B cell (primary cell): ENCODE data around the gene FGF4. TPM values are rescaled to one million over a fixed set of nuclear protein-coding genes. Genes with fewer than 3 reads are reported as not detected.

Experiments
- ATAC-seq: fragments of 200-7000 bp; cut with Tn5 transposase; one replicate; pipeline ENCODE4 v1.10.0; 2021; ENCODE audit warnings: low read depth, mild to moderate bottlenecking, moderate number of reproducible peaks, moderate library complexity
- CTCF ChIA-PET: fragments of 350-600 bp; sonication (Branson Sonifier 250); formaldehyde crosslinking; loops from one replicate; lab custom pipeline; 2021; ENCODE audit warnings: antibody characterized with exemption, inconsistent platforms; lab: Charles Lee
- POLR2A ChIA-PET: fragments of 350-600 bp; sonication (Branson Sonifier 250); formaldehyde crosslinking; loops from one replicate; lab custom pipeline; 2021; ENCODE audit warnings: antibody characterized with exemption; lab: Charles Lee
- DNase-seq: peaks from one replicate; pipeline ENCODE4 v3.0.0; 2013
- H2AFZ ChIP-seq: 2 replicates; pipeline ENCODE4 v1.6.1; 2012; ENCODE audit warnings: mild to moderate bottlenecking, low read depth, low read length; ENCODE audit not compliant: insufficient read depth, poor library complexity, severe bottlenecking
- H3K27ac ChIP-seq, 2 donors: 1 replicate in 1 of 2; 2 replicates in 1 of 2; pipeline ENCODE4 v1.5.1; 2012 to 2013; ENCODE audit warnings: low read length in 2 of 2, mild to moderate bottlenecking in 2 of 2, moderate library complexity in 1 of 2
- H3K27me3 ChIP-seq, 4 experiments: fragments of 200-600 bp in 1 of 4; sonication (generic) in 1 of 4; replicated peaks in 1 of 4; 1 replicate in 2 of 4; 2 replicates in 2 of 4; pipeline versions ENCODE4 v1.6.1 to v1.7.0; 2013 to 2016; ENCODE audit warnings: low read length in 3 of 4, mild to moderate bottlenecking in 2 of 4, mixed read lengths in 1 of 4, moderate library complexity in 1 of 4; ENCODE audit not compliant: insufficient read depth in 4 of 4, control insufficient read depth in 3 of 4; ENCODE audit errors: control extremely low read depth in 1 of 4
- H3K36me3 ChIP-seq, 2 experiments: replicated peaks in 1 of 2; 1 replicate in 1 of 2; 2 replicates in 1 of 2; pipeline versions ENCODE4 v1.6.1 to v1.7.1; 2013; ENCODE audit warnings: low read length in 1 of 2; ENCODE audit not compliant: insufficient read depth in 2 of 2, control insufficient read depth in 1 of 2; ENCODE audit errors: control extremely low read depth in 1 of 2, extremely low read depth in 1 of 2
- H3K4me1 ChIP-seq, 2 donors: fragments of 200-600 bp in 1 of 2; sonication (generic) in 1 of 2; 1 replicate in 1 of 2; 2 replicates in 1 of 2; pipeline versions ENCODE4 v1.5.1 to v1.6.1; 2013 to 2017; ENCODE audit warnings: low read length in 2 of 2; ENCODE audit not compliant: control insufficient read depth in 2 of 2, insufficient read depth in 2 of 2
- H3K4me2 ChIP-seq: replicated peaks from 2 replicates; pipeline ENCODE3; 2012; ENCODE audit warnings: mild to moderate bottlenecking, low read depth, low read length; ENCODE audit not compliant: poor library complexity, severe bottlenecking
- H3K4me3 ChIP-seq, 5 experiments: fragments of 200-600 bp in 1 of 5; sonication (generic) in 1 of 5; 1 replicate in 3 of 5; 2 replicates in 2 of 5; pipeline versions ENCODE4 v1.5.1 to v1.7.0; 2011 to 2016; ENCODE audit warnings: low read length in 4 of 5, mild to moderate bottlenecking in 4 of 5, low read depth in 2 of 5, control low read depth in 1 of 5, moderate library complexity in 1 of 5; ENCODE audit not compliant: insufficient read depth in 1 of 5; ENCODE audit errors: control extremely low read depth in 1 of 5, extremely low read depth in 1 of 5
- H3K79me2 ChIP-seq: fragments of 200-600 bp; sonication (generic); one replicate; pipeline ENCODE4 v1.6.0; 2016; ENCODE audit warnings: low read length; ENCODE audit not compliant: control insufficient read depth, insufficient read depth
- H3K9ac ChIP-seq: fragments of 200-600 bp; sonication (generic); 2 replicates; pipeline ENCODE4 v1.6.1; 2017; ENCODE audit warnings: mild to moderate bottlenecking, low read length, moderate library complexity
- H3K9me3 ChIP-seq, 3 donors: one replicate each; pipeline versions ENCODE4 v1.6.1 to v1.7.1; 2013; ENCODE audit warnings: low read length in 2 of 3; ENCODE audit not compliant: control insufficient read depth in 2 of 3, insufficient read depth in 1 of 3; ENCODE audit errors: control extremely low read depth in 1 of 3
- H4K20me1 ChIP-seq: 2 replicates; pipeline ENCODE4 v1.6.0; 2012; ENCODE audit warnings: mild to moderate bottlenecking, low read length; ENCODE audit not compliant: insufficient read depth, control insufficient read depth, poor library complexity, severe bottlenecking
- H3K27ac Mint-ChIP-seq: one replicate; pipeline ENCODE4 v1.8.0; 2021; ENCODE audit warnings: mixed read lengths
- H3K27me3 Mint-ChIP-seq: one replicate; pipeline ENCODE4 v1.8.0; 2021; ENCODE audit warnings: mixed read lengths
- H3K4me1 Mint-ChIP-seq: one replicate; pipeline ENCODE4 v1.8.0; 2021; ENCODE audit warnings: mixed read lengths
- H3K4me3 Mint-ChIP-seq: one replicate; pipeline ENCODE4 v1.8.0; 2021; ENCODE audit warnings: mixed read lengths
- H3K9me3 Mint-ChIP-seq: one replicate; pipeline ENCODE4 v1.8.0; 2022; ENCODE audit warnings: mixed read lengths; ENCODE audit not compliant: insufficient read depth
- EZH2 ChIP-seq: IDR thresholded peaks from 2 replicates; pipeline ENCODE4 v1.6.1; 2012; ENCODE audit warnings: borderline replicate concordance, low read depth, mild to moderate bottlenecking, moderate library complexity, low read length; ENCODE audit not compliant: insufficient read depth, poor library complexity, severe bottlenecking
- WGBS: methylation state at CpG from one replicate; pipeline ENCODE4 v1.1.5; 2013; ENCODE audit warnings: missing lambda C conversion rate; ENCODE audit not compliant: insufficient coverage; 5-methylcytosine and 5-hydroxymethylcytosine counted together
- intact Hi-C: fragments of 100-400 bp; cut with micrococcal nuclease; formaldehyde crosslinking; loops from one replicate; pipeline ENCODE4 v1.10.0; 2022
- polyA plus RNA-seq: library from polyadenylated mRNA; depleted of rRNA; stranded (reverse); fragments of >200 nt; gene quantifications from 2 replicates; pipeline ENCODE4 v1.2.3, GENCODE V29; 2012
- total RNA-seq, 2 donors: library from RNA; stranded (reverse); fragments of 120-200 nt in 1 of 2; gene quantifications; 1 replicate in 1 of 2; 2 replicates in 1 of 2; pipeline versions ENCODE4 v1.2.3 to v1.2.4, GENCODE V29; 2013 to 2022
- TF ChIP-seq, protein P1 (sequence below): fragments of 200-600 bp; IDR thresholded peaks from one replicate; pipeline ENCODE4 v1.8.0; 2022; ENCODE audit warnings: antibody characterized with exemption, mild to moderate bottlenecking

Gene FGF4
- total and polyA plus RNA-seq, 2 donors (not counting 1 experiment from before 2014, with no cell fraction given): not detected

DNA sequence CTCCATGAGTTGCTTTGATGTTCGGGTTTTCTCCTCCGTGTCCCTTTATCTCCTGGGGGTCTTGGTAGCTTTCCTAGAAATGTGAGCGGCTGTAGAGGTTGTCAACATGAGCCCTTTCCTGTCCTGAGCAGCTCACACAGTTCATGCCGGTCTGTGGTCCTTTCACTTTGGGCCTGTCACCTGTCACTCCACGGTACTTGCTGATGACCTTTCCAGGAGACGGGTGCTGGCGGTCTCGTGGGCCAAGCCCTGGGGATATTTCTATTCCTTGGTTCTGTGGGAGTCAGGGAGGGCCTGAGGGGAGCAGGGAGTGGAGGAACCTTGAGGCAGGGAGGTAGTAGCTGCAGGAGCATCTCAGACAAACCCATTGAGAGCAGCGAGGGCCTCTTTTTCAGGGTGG is 20.9 kb upstream of the FGF4 start:
- H2AFZ ChIP-seq: no peak overlapping the region
- no peak for ATAC-seq
- DNase-seq: no peak
- Mint-ChIP-seq H3K9me3 (no peaks in the 10 kb centered on the region), H3K27me3 (peaks cover 4% of the 10 kb centered on the region), H3K4me1 (no peaks in the 10 kb centered on the region), H3K27ac (no peak overlapping the region), H3K4me3 (no peak overlapping the region)
- POLR2A ChIA-PET: no interaction called here
- CTCF ChIA-PET: no interaction called here
- no peak overlapping the region for H3K9ac ChIP-seq
- TF ChIP-seq EZH2: no peak
- TF ChIP-seq, protein P1, sequence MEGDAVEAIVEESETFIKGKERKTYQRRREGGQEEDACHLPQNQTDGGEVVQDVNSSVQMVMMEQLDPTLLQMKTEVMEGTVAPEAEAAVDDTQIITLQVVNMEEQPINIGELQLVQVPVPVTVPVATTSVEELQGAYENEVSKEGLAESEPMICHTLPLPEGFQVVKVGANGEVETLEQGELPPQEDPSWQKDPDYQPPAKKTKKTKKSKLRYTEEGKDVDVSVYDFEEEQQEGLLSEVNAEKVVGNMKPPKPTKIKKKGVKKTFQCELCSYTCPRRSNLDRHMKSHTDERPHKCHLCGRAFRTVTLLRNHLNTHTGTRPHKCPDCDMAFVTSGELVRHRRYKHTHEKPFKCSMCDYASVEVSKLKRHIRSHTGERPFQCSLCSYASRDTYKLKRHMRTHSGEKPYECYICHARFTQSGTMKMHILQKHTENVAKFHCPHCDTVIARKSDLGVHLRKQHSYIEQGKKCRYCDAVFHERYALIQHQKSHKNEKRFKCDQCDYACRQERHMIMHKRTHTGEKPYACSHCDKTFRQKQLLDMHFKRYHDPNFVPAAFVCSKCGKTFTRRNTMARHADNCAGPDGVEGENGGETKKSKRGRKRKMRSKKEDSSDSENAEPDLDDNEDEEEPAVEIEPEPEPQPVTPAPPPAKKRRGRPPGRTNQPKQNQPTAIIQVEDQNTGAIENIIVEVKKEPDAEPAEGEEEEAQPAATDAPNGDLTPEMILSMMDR: no peak
- no peaks in the 10 kb centered on the region for H3K4me1 ChIP-seq
- H3K27me3 ChIP-seq: peaks cover 0 to 5% (median 0%) of the 10 kb centered on the region in 4 experiments
- no peak overlapping the region for H3K4me2 ChIP-seq
- peaks cover 0 to 13% (median 0%) of the 10 kb centered on the region in 3 donors for H3K9me3 ChIP-seq
- no peaks in the 10 kb centered on the region for H3K79me2 ChIP-seq
- no peak overlapping the region for H3K4me3 ChIP-seq
- intact Hi-C loops: no loop called here
- H3K36me3 ChIP-seq: no peaks in the 10 kb centered on the region
- no peak overlapping the region for H3K27ac ChIP-seq
- no peaks in the 10 kb centered on the region for H4K20me1 ChIP-seq
- WGBS: 85% methylated on average over 9 of the region's 9 CpGs

DNA sequence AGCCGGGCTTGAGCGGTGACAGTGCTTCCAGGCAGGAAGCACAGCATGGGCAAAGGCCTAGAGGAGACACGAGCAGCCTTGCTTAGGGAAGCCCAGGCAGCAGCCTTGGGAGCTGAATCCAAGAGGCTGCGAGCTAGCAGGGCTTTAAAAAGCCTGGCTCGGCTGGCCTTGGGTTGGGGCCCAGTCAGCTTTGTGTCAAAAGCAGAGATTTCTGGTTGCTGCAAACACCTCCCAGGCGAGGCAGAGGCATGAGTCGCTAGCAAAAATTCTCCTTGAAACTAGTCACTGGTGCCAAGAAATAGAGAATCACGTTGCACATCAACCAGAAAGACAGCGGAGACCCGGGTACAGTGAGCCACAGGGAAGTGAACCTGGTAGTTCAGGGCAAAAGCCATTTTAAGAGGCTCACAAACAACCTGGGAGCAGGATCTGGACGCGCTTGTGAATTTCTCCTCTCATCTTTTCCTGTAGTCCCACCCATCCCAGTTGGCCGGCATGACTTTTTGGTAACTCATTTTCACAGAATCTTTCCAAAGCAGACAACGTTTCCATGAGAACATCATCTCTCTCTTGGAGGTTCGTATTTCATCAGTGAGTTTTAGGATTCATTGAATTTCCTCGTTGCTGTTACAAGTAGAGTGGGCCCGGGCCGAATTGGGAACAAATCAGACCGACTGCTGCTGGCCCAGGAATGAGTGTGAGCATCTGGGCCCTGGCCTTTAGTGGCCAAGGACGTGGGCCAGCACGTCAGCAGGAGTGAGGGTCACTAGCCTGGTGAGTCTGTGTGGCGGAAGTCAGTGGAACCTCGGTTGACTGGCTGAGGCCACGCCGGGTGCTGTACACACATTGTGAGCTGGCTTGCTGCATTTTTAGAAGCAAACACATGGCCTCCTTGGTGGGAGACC is 16.4 kb upstream of the FGF4 start:
- Histone ChIP-seq H3K36me3 (no peaks in the 10 kb centered on the region), H3K27me3 (peaks cover 0 to 5% (median 0%) of the 10 kb centered on the region in 4 experiments), H3K4me3 (no peak overlapping the region), H3K79me2 (no peaks in the 10 kb centered on the region), H3K9ac (no peak overlapping the region), H2AFZ (no peak overlapping the region), H3K4me2 (no peak overlapping the region), H3K4me1 (no peaks in the 10 kb centered on the region), H3K9me3 (no peaks in the 10 kb centered on the region), H3K27ac (no peak overlapping the region), H4K20me1 (no peaks in the 10 kb centered on the region)
- ATAC-seq (no peak), DNase-seq (no peak)
- no peak overlapping the region for H3K4me3 Mint-ChIP-seq
- TF ChIP-seq, protein P1: no peak
- TF ChIP-seq EZH2: no peak
- H3K27me3 Mint-ChIP-seq: peaks cover 4% of the 10 kb centered on the region
- CTCF ChIA-PET: no interaction called here
- 86% methylated on average over 24 of the region's 25 CpGs for WGBS
- no peaks in the 10 kb centered on the region for H3K9me3 Mint-ChIP-seq
- POLR2A ChIA-PET: no interaction called here
- intact Hi-C loops: no loop called here
- no peak overlapping the region for H3K27ac Mint-ChIP-seq
- H3K4me1 Mint-ChIP-seq: no peaks in the 10 kb centered on the region
